ENCODE data around the gene TGIF2.

GRCh38 chr20:36624944-36625324 lies 51.5 kb downstream of the TGIF2 start:
- TF ChIP-seq POLR2A (IDR thresholded peaks at IDR 0.05): no peak
- no peak for TF ChIP-seq CTCF (IDR thresholded peaks at IDR 0.05)

All from adrenal gland (tissue), 5 donors.